H9 (cell line): ENCODE measurements around the gene ANTXR2. TPM values are rescaled to one million over a fixed set of nuclear protein-coding genes. Genes with fewer than 3 reads are reported as not detected.

Experiments
- DNase-seq: peaks from one replicate; pipeline ENCODE4 v3.0.0-alpha.2; 2017
- H2AFZ ChIP-seq: one replicate; pipeline ENCODE4 v1.6.1; 2013; ENCODE audit warnings: mild to moderate bottlenecking, low read length, control low read depth, moderate library complexity
- H2AK5ac ChIP-seq: 2 replicates; pipeline ENCODE4 v1.6.1; 2013; ENCODE audit warnings: low read length, control low read depth, mixed read lengths; ENCODE audit not compliant: insufficient read length
- H2BK120ac ChIP-seq: one replicate; pipeline ENCODE4 v1.6.1; 2013; ENCODE audit warnings: low read depth, mild to moderate bottlenecking, low read length, control low read depth, inconsistent platforms; ENCODE audit not compliant: poor library complexity, severe bottlenecking
- H2BK12ac ChIP-seq: 2 replicates; pipeline ENCODE4 v1.6.1; 2013; ENCODE audit warnings: low read length, control low read depth, mixed read lengths, low read depth; ENCODE audit not compliant: insufficient read length
- H2BK15ac ChIP-seq: 2 replicates; pipeline ENCODE4 v1.6.1; 2013; ENCODE audit warnings: low read depth, low read length, control low read depth
- H2BK20ac ChIP-seq: one replicate; pipeline ENCODE4 v1.6.1; 2013; ENCODE audit warnings: low read depth, mild to moderate bottlenecking, low read length, control low read depth, inconsistent platforms; ENCODE audit not compliant: poor library complexity, severe bottlenecking
- H2BK5ac ChIP-seq: 2 replicates; pipeline ENCODE4 v1.6.1; 2013; ENCODE audit warnings: low read length, control low read depth, mixed read lengths; ENCODE audit not compliant: insufficient read length
- H3K14ac ChIP-seq: 2 replicates; pipeline ENCODE4 v1.6.1; 2013; ENCODE audit warnings: low read length, control low read depth; ENCODE audit not compliant: insufficient read depth
- H3K18ac ChIP-seq: 2 replicates; pipeline ENCODE4 v1.6.1; 2013; ENCODE audit warnings: low read depth, mild to moderate bottlenecking, mixed read lengths, low read length, control low read depth; ENCODE audit not compliant: insufficient read length
- H3K23ac ChIP-seq: 2 replicates; pipeline ENCODE4 v1.6.1; 2013; ENCODE audit warnings: low read length, control low read depth, mixed read lengths, low read depth; ENCODE audit not compliant: insufficient read length
- H3K23me2 ChIP-seq: 2 replicates; pipeline ENCODE4 v1.6.1; 2013; ENCODE audit warnings: low read depth, mild to moderate bottlenecking, mixed read lengths, low read length, control low read depth; ENCODE audit not compliant: insufficient read length, poor library complexity, severe bottlenecking
- H3K27ac ChIP-seq: 2 replicates; pipeline ENCODE4 v1.5.1; 2013; ENCODE audit warnings: low read length, control low read depth, mixed read lengths, low read depth; ENCODE audit not compliant: insufficient read length
- H3K27me3 ChIP-seq: 2 replicates; pipeline ENCODE4 v1.6.1; 2013; ENCODE audit warnings: low read length, control low read depth, inconsistent platforms; ENCODE audit not compliant: insufficient read depth
- H3K4ac ChIP-seq: 2 replicates; pipeline ENCODE4 v1.6.1; 2013; ENCODE audit warnings: low read depth, mild to moderate bottlenecking, control low read depth, inconsistent platforms, low read length, moderate library complexity
- H3K4me1 ChIP-seq: 2 replicates; pipeline ENCODE4 v1.6.1; 2013; ENCODE audit warnings: low read length, control low read depth, inconsistent platforms; ENCODE audit not compliant: insufficient read depth
- H3K4me2 ChIP-seq: 2 replicates; pipeline ENCODE4 v1.6.1; 2013; ENCODE audit warnings: low read length, control low read depth, mixed read lengths; ENCODE audit not compliant: insufficient read length, insufficient read depth
- H3K56ac ChIP-seq: 2 replicates; pipeline ENCODE4 v1.6.1; 2013; ENCODE audit warnings: low read depth, mild to moderate bottlenecking, mixed read lengths, low read length, control low read depth; ENCODE audit not compliant: insufficient read length
- H3K79me1 ChIP-seq: 2 replicates; pipeline ENCODE4 v1.6.1; 2013; ENCODE audit warnings: low read depth, mild to moderate bottlenecking, moderate library complexity, low read length, control low read depth, inconsistent platforms; ENCODE audit not compliant: insufficient read depth, poor library complexity, severe bottlenecking
- H3K79me2 ChIP-seq: 2 replicates; pipeline ENCODE4 v1.6.1; 2013; ENCODE audit warnings: low read length, control low read depth, inconsistent platforms; ENCODE audit not compliant: insufficient read depth
- H3K9ac ChIP-seq: 2 replicates; pipeline ENCODE4 v1.6.1; 2013; ENCODE audit warnings: low read length, control low read depth, mixed read lengths; ENCODE audit not compliant: insufficient read length; ENCODE audit errors: extremely low read depth
- H3K9me3 ChIP-seq: one replicate; pipeline ENCODE4 v1.6.1; 2013; ENCODE audit warnings: low read depth, low read length, inconsistent platforms; ENCODE audit not compliant: control insufficient read depth
- H3T11ph ChIP-seq: one replicate; pipeline ENCODE4 v1.6.1; 2013; ENCODE audit warnings: mild to moderate bottlenecking, low read length, control low read depth, inconsistent platforms
- H4K20me1 ChIP-seq: one replicate; pipeline ENCODE4 v1.6.1; 2013; ENCODE audit not compliant: control insufficient read depth, insufficient read length, insufficient read depth
- H4K5ac ChIP-seq: 2 replicates; pipeline ENCODE4 v1.6.1; 2013; ENCODE audit warnings: low read depth, mild to moderate bottlenecking, mixed read lengths, low read length, control low read depth; ENCODE audit not compliant: insufficient read length
- H4K8ac ChIP-seq: replicated peaks from 2 replicates; pipeline ENCODE4 v1.6.1; 2013; ENCODE audit warnings: low read length, control low read depth, mixed read lengths, low read depth; ENCODE audit not compliant: insufficient read length
- H4K91ac ChIP-seq: 2 replicates; pipeline ENCODE4 v1.6.1; 2013; ENCODE audit warnings: low read depth, mild to moderate bottlenecking, moderate library complexity, mixed read lengths, low read length, control low read depth; ENCODE audit not compliant: insufficient read length
- H3K27ac Mint-ChIP-seq, 3 experiments: 2 replicates in 2 of 3; 3 replicates in 1 of 3; pipeline ENCODE4 v1.8.0; 2020 to 2021; ENCODE audit warnings: mixed read lengths in 3 of 3, mild to moderate bottlenecking in 1 of 3, moderate library complexity in 1 of 3
- H3K27me3 Mint-ChIP-seq: 2 replicates; pipeline ENCODE4 v1.8.0; 2021; ENCODE audit warnings: low read depth, mild to moderate bottlenecking, moderate library complexity, mixed read lengths
- H3K36me3 Mint-ChIP-seq, 3 experiments: 2 replicates in 2 of 3; 3 replicates in 1 of 3; pipeline ENCODE4 v1.8.0; 2020 to 2021; ENCODE audit warnings: low read depth in 3 of 3, mixed read lengths in 3 of 3; ENCODE audit not compliant: insufficient read depth in 1 of 3
- H3K4me1 Mint-ChIP-seq, 2 experiments: 2 replicates each; pipeline ENCODE4 v1.8.0; 2020; ENCODE audit warnings: mixed read lengths in 2 of 2
- H3K4me3 Mint-ChIP-seq, 2 experiments: 2 replicates in 1 of 2; 3 replicates in 1 of 2; pipeline ENCODE4 v1.8.0; 2020 to 2021; ENCODE audit warnings: mild to moderate bottlenecking in 2 of 2, mixed read lengths in 2 of 2, moderate library complexity in 1 of 2
- H3K9me3 Mint-ChIP-seq, 2 experiments: 2 replicates in 1 of 2; 3 replicates in 1 of 2; pipeline ENCODE4 v1.8.0; 2020; ENCODE audit warnings: mild to moderate bottlenecking in 2 of 2, mixed read lengths in 2 of 2, moderate library complexity in 1 of 2
- CTCF ChIP-seq: fragments of 200-600 bp; sonication (generic); conservative IDR thresholded peaks from 3 replicates; pipeline ENCODE4 v1.8.0; 2021; ENCODE audit warnings: antibody characterized with exemption, mild to moderate bottlenecking
- WGBS: extraction: QIAGEN DNeasy Blood & Tissue Kit; methylation state at CpG from one replicate; pipeline ENCODE4 v1.1.7; 2013; ENCODE audit warnings: missing lambda C conversion rate, low lambda C conversion rate, mixed read lengths; ENCODE audit not compliant: insufficient read length; ENCODE audit errors: extremely low coverage; 5-methylcytosine and 5-hydroxymethylcytosine counted together
- total RNA-seq: library from RNA; stranded (reverse); gene quantifications from 2 replicates; pipeline ENCODE4 v1.2.1, GENCODE V29; 2021

ANTXR2 gene
- total RNA-seq, 1 experiment from 2014 or later: 4.7 TPM

DNA sequence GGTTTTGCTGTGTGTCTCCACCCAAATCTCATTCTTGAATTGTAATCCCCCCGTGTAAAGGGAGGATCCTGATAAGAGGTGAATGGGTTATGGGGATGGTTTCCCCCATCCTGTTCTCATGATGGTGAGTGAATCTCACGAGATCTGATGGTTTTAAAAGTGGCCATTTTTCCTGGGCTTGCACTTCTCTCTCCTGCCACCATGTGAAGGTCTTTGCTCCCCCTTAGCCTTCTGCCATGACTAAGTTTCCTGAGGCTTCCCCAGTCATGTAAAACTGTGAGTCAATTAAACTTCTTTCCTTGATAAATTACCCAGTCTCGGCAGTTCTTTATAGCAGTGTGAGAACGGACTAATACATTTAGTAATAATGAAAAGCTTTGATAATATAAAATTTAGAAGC is 46.9 kb downstream of the ANTXR2 start:
- no peaks in the 10 kb centered on the region for H3K36me3 Mint-ChIP-seq
- Histone ChIP-seq H3K56ac (no peak overlapping the region), H2BK12ac (no peak overlapping the region), H3K27me3 (no peaks in the 10 kb centered on the region), H2BK120ac (no peak overlapping the region), H2BK20ac (no peak overlapping the region), H3K9ac (no peak overlapping the region), H4K20me1 (no peaks in the 10 kb centered on the region), H3K4me1 (no peaks in the 10 kb centered on the region), H4K5ac (no peak overlapping the region), H3K14ac (no peak overlapping the region), H3K4me2 (no peak overlapping the region), H3K18ac (no peak overlapping the region), H2AFZ (no peak overlapping the region), H3K79me1 (no peaks in the 10 kb centered on the region), H2BK15ac (no peak overlapping the region), H3K4ac (no peak overlapping the region), H4K8ac (no peak overlapping the region), H2AK5ac (no peak overlapping the region), H4K91ac (no peak overlapping the region), H3T11ph (no peak overlapping the region), H3K79me2 (no peaks in the 10 kb centered on the region), H2BK5ac (no peak overlapping the region), H3K27ac (no peak overlapping the region), H3K23ac (no peak overlapping the region), H3K23me2 (no peaks in the 10 kb centered on the region), H3K9me3 (no peaks in the 10 kb centered on the region)
- H3K27me3 Mint-ChIP-seq: no peaks in the 10 kb centered on the region
- no peak overlapping the region for H3K4me3 Mint-ChIP-seq
- H3K4me1 Mint-ChIP-seq: no peaks in the 10 kb centered on the region
- DNase-seq: no peak
- WGBS: no CpG with 5 or more reads among the region's 4 CpGs
- TF ChIP-seq CTCF: peak; percentile 34; the same call in 2 of the 3 replicates
- no peaks in the 10 kb centered on the region for H3K9me3 Mint-ChIP-seq
- no peak overlapping the region for H3K27ac Mint-ChIP-seq
